ENCODE measurements around the gene ZNF609.

ZNF609 gene

DNA sequence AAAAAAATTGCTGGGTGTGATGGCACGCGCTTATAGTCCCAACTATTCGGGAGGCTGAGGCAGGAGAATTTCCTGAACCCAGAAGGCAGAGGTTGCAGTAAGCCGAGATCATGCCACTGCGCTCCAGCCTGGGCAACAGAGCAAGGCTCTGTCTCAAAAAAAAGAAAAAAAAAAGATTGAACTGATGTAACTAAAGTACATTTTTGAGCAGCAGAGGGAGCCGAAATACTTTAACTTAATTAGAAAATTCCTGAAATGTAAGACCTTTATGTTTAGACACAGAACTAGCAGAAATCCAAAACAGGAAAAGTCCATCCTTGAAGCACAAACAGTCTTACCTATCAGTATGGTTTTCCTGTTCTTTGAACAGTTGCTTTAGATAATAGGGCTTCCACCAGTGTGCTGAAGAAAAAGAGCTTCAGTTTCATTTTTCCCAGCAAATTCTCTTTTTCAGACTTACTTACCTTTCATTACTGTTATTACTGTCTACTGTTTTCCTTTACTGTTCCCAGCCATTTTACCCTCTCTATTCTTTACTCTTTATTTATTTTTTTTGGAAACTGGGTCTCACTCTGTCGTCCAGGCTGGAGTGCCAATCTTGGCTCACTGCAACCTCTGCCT lies 33.4 kb upstream of the ZNF609 start:
- H3K27me3 Mint-ChIP-seq (ENCODE audit: low read depth): no peaks in the 10 kb centered on the region
- H3K9me3 Mint-ChIP-seq: no peaks in the 10 kb centered on the region
- peaks cover 48% of the 10 kb centered on the region for H3K36me3 Mint-ChIP-seq (ENCODE audit: low read depth)
- H3K4me3 Mint-ChIP-seq: no peak overlapping the region
- peak overlapping the region; percentile 32 to 94 (median 77) for H3K27ac Mint-ChIP-seq
- TF ChIP-seq, protein P1, sequence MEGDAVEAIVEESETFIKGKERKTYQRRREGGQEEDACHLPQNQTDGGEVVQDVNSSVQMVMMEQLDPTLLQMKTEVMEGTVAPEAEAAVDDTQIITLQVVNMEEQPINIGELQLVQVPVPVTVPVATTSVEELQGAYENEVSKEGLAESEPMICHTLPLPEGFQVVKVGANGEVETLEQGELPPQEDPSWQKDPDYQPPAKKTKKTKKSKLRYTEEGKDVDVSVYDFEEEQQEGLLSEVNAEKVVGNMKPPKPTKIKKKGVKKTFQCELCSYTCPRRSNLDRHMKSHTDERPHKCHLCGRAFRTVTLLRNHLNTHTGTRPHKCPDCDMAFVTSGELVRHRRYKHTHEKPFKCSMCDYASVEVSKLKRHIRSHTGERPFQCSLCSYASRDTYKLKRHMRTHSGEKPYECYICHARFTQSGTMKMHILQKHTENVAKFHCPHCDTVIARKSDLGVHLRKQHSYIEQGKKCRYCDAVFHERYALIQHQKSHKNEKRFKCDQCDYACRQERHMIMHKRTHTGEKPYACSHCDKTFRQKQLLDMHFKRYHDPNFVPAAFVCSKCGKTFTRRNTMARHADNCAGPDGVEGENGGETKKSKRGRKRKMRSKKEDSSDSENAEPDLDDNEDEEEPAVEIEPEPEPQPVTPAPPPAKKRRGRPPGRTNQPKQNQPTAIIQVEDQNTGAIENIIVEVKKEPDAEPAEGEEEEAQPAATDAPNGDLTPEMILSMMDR (IDR thresholded peaks at IDR 0.05; ENCODE audit: unreplicated experiment in 3 of 3): peak; percentile 25 to 53 (median 42)
- H3K4me1 Mint-ChIP-seq: peaks cover 21% of the 10 kb centered on the region

DNA sequence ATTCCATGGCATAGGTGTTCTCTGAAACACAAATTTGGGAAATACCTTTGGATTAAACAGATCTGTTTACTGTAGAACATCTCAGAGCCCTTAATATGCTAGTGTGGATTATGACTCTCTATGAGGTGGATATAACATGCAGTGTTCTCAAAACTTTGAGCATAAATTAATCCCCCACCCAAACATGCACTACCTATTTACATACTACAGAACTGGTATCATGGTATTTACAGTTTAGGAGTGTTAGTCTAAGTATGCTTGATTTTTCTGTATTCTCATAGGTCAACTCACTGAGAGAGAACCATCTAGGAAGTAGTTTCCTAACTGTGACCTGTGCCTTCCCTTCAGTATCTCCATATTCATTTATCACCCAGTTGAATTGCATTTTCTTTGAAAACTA lies 30.9 kb upstream of the ZNF609 start:
- Mint-ChIP-seq H3K9me3 (no peaks in the 10 kb centered on the region), H3K27me3 (ENCODE audit: low read depth) (no peaks in the 10 kb centered on the region), H3K4me1 (peaks cover 21% of the 10 kb centered on the region), H3K27ac (peak overlapping the region; percentile 96 to 98 (median 97)), H3K4me3 (no peak overlapping the region), H3K36me3 (ENCODE audit: low read depth) (peaks cover 38% of the 10 kb centered on the region)
- TF ChIP-seq, protein P1 (IDR thresholded peaks at IDR 0.05; ENCODE audit: unreplicated experiment in 3 of 3): no peak

- Mint-ChIP-seq H3K27ac (peak overlapping the region; percentile 96 to 98 (median 97)), H3K4me1 (peaks cover 21% of the 10 kb centered on the region), H3K4me3 (peak overlapping the region in 1 of 3 experiments; percentile 37), H3K9me3 (no peaks in the 10 kb centered on the region), H3K36me3 (ENCODE audit: low read depth) (peaks cover 34% of the 10 kb centered on the region), H3K27me3 (ENCODE audit: low read depth) (no peaks in the 10 kb centered on the region)
- TF ChIP-seq, protein P1 (IDR thresholded peaks at IDR 0.05; ENCODE audit: unreplicated experiment in 3 of 3): no peak
Measured at GRCh38 chr15:64430000-64430735, 30.2 kb upstream of the ZNF609 start.

DNA sequence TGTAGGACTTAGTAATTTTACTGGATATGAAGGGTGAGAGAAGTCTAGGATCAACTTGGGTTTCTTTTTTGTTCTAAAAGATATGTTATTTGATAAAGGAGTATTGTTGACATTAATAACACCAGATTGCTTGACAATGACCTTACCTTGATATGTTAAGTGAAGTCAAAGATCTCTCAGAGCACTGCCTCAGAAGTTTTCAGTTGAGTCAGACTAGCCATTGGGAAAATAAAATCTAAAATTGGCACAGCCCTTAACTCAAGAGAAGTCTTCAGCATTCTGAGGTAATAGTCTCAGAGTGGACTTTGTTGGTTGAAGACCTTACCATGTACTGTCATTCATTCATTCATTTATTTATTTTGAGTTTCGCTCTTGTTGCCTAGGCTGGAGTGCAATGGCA lies 22.4 kb upstream of the ZNF609 start:
- TF ChIP-seq, protein P1 (IDR thresholded peaks at IDR 0.05; ENCODE audit: unreplicated experiment in 3 of 3): no peak
- no peak overlapping the region for H3K27ac Mint-ChIP-seq
- H3K27me3 Mint-ChIP-seq (ENCODE audit: low read depth): no peaks in the 10 kb centered on the region
- no peaks in the 10 kb centered on the region for H3K9me3 Mint-ChIP-seq
- H3K36me3 Mint-ChIP-seq (ENCODE audit: low read depth): peaks cover 41% of the 10 kb centered on the region
- H3K4me1 Mint-ChIP-seq: peaks cover 11% of the 10 kb centered on the region
- no peak overlapping the region for H3K4me3 Mint-ChIP-seq

- TF ChIP-seq, protein P1 (IDR thresholded peaks at IDR 0.05; ENCODE audit: unreplicated experiment in 3 of 3): no peak
- no peak overlapping the region for H3K4me3 Mint-ChIP-seq
Measured at GRCh38 chr15:64438653-64439447, 21.5 kb upstream of the ZNF609 start.

More at GRCh38 chr15:64438653-64439447, 21.5 kb upstream of the ZNF609 start:
- Mint-ChIP-seq H3K4me1 (peaks cover 14% of the 10 kb centered on the region), H3K36me3 (ENCODE audit: low read depth) (peaks cover 37% of the 10 kb centered on the region), H3K27ac (no peak overlapping the region), H3K9me3 (no peaks in the 10 kb centered on the region), H3K27me3 (ENCODE audit: low read depth) (no peaks in the 10 kb centered on the region)

Measured in nephron (organoid).